GM12892 (cell line): ENCODE measurements around the gene KMT2B.

Experiments
- POLR2A ChIP-seq: IDR thresholded peaks from 2 replicates; pipeline ENCODE4 v1.6.1; 2011; ENCODE audit warnings: low read depth, low read length, control low read depth
- TAF1 ChIP-seq: IDR thresholded peaks from 2 replicates; pipeline ENCODE4 v1.6.1; 2011; ENCODE audit warnings: low read depth, mild to moderate bottlenecking, control low read depth, low read length, borderline replicate concordance

GRCh38 chr19:35774274-35775045 lies 56.7 kb downstream of the KMT2B start:
- no peak for TF ChIP-seq TAF1
- no peak for TF ChIP-seq POLR2A
